Measurements from ENCODE around the gene KDM6A.
"Not testable (repeated sequence)": the region's sequence is repeated elsewhere in the genome, so short reads cannot be mapped to it uniquely, and the experiment has no call there.

KDM6A gene

GRCh38 chrX:44931441-44931973 lies 58.5 kb downstream of the KDM6A start:
- DNase-seq: no peak

- no peak for DNase-seq
These were observed 62.2 kb downstream of the KDM6A start for GRCh38 chrX:44935172-44935571.

GRCh38 chrX:44935640-44936039 lies 62.7 kb downstream of the KDM6A start:
- no peak for DNase-seq

GRCh38 chrX:44937606-44938005 lies 64.6 kb downstream of the KDM6A start:
- no peak for DNase-seq

GRCh38 chrX:44938111-44938510 lies 65.1 kb downstream of the KDM6A start:
- DNase-seq: no peak

GRCh38 chrX:44940541-44940940 lies 67.6 kb downstream of the KDM6A start:
- not testable (repeated sequence) for DNase-seq

GRCh38 chrX:44943007-44943406 lies 70.0 kb downstream of the KDM6A start:
- DNase-seq: no peak

GRCh38 chrX:44944894-44945293 lies 71.9 kb downstream of the KDM6A start:
- no peak for DNase-seq

- no peak for DNase-seq
These were observed 72.7 kb downstream of the KDM6A start for GRCh38 chrX:44945736-44946135.

GRCh38 chrX:44946771-44947170 lies 73.8 kb downstream of the KDM6A start:
- DNase-seq: no peak

- no peak for DNase-seq
These were observed 75.0 kb downstream of the KDM6A start for GRCh38 chrX:44947995-44948394.

GRCh38 chrX:44948406-44948805 lies 75.4 kb downstream of the KDM6A start:
- no peak for DNase-seq

- DNase-seq: no peak
These were observed 76.1 kb downstream of the KDM6A start for GRCh38 chrX:44949125-44949524.

GRCh38 chrX:44950471-44951366 lies 77.7 kb downstream of the KDM6A start:
- not testable (repeated sequence) for DNase-seq

- DNase-seq: no peak
These were observed 78.6 kb downstream of the KDM6A start for GRCh38 chrX:44951572-44952067.

GRCh38 chrX:44952329-44953027 lies 79.5 kb downstream of the KDM6A start:
- no peak for DNase-seq

GRCh38 chrX:44953734-44954502 lies 80.9 kb downstream of the KDM6A start:
- no peak for DNase-seq

- DNase-seq: no peak
These were observed 81.6 kb downstream of the KDM6A start for GRCh38 chrX:44954562-44954961.

GRCh38 chrX:44957848-44958247 lies 84.9 kb downstream of the KDM6A start:
- DNase-seq: no peak

GRCh38 chrX:44958480-44958879 lies 85.5 kb downstream of the KDM6A start:
- no peak for DNase-seq

- DNase-seq: no peak
These were observed 89.0 kb downstream of the KDM6A start for GRCh38 chrX:44961817-44962607.

- DNase-seq: no peak
These were observed 90.0 kb downstream of the KDM6A start for GRCh38 chrX:44962944-44963343.
